NCI-H2081 (cell line): ENCODE results near the gene NFS1.
"Not testable (repeated sequence)": the region's sequence is repeated elsewhere in the genome, so short reads cannot be mapped to it uniquely, and the experiment has no call there.

Experiments used
- DNase-seq, 2 experiments: peaks; one replicate each; lab custom pipeline; 2025; lab: John Stamatoyannopoulos, UW

Gene NFS1

GRCh38 chr20:35729836-35730582 lies 30.9 kb upstream of the NFS1 start:
- no peak for DNase-seq

GRCh38 chr20:35729283-35729807 lies 30.2 kb upstream of the NFS1 start:
- DNase-seq, result no peak

- no peak for DNase-seq
These were observed 27.9 kb upstream of the NFS1 start for GRCh38 chr20:35726842-35727711.

GRCh38 chr20:35724321-35725230 lies 25.4 kb upstream of the NFS1 start:
- DNase-seq, result no peak

GRCh38 chr20:35723652-35724320 lies 24.6 kb upstream of the NFS1 start:
- DNase-seq, result not testable (repeated sequence)

GRCh38 chr20:35723275-35723639 lies 24.1 kb upstream of the NFS1 start:
- DNase-seq, result not testable (repeated sequence)

GRCh38 chr20:35721621-35722020 lies 22.5 kb upstream of the NFS1 start:
- DNase-seq, result no peak

GRCh38 chr20:35721219-35721618 lies 22.1 kb upstream of the NFS1 start:
- no peak for DNase-seq

- no peak for DNase-seq
These were observed 21.3 kb upstream of the NFS1 start for GRCh38 chr20:35720165-35721123.

- no peak for DNase-seq
These were observed 20.6 kb upstream of the NFS1 start for GRCh38 chr20:35719717-35720116.

GRCh38 chr20:35718972-35719635 lies 20.0 kb upstream of the NFS1 start:
- no peak for DNase-seq

GRCh38 chr20:35718321-35718720 lies 19.2 kb upstream of the NFS1 start:
- DNase-seq, result not testable (repeated sequence)

GRCh38 chr20:35716330-35716729 lies 17.2 kb upstream of the NFS1 start:
- no peak for DNase-seq

GRCh38 chr20:35715652-35716051 lies 16.5 kb upstream of the NFS1 start:
- DNase-seq, result no peak

GRCh38 chr20:35714127-35714526 lies 15.0 kb upstream of the NFS1 start:
- DNase-seq, result no peak

GRCh38 chr20:35713120-35713519 lies 14.0 kb upstream of the NFS1 start:
- not testable (repeated sequence) for DNase-seq

- no peak for DNase-seq
These were observed 12.5 kb upstream of the NFS1 start for GRCh38 chr20:35711588-35712209.

GRCh38 chr20:35710884-35711587 lies 11.9 kb upstream of the NFS1 start:
- DNase-seq, result no peak

- no peak for DNase-seq
These were observed 10.9 kb upstream of the NFS1 start for GRCh38 chr20:35710039-35710438.
